ENCODE measurements around the gene C5orf47. TPM values are rescaled to one million over a fixed set of nuclear protein-coding genes. Genes with fewer than 3 reads are reported as not detected.

C5orf47 gene
- total RNA-seq, 1 experiment from 2014 or later, result not detected

DNA sequence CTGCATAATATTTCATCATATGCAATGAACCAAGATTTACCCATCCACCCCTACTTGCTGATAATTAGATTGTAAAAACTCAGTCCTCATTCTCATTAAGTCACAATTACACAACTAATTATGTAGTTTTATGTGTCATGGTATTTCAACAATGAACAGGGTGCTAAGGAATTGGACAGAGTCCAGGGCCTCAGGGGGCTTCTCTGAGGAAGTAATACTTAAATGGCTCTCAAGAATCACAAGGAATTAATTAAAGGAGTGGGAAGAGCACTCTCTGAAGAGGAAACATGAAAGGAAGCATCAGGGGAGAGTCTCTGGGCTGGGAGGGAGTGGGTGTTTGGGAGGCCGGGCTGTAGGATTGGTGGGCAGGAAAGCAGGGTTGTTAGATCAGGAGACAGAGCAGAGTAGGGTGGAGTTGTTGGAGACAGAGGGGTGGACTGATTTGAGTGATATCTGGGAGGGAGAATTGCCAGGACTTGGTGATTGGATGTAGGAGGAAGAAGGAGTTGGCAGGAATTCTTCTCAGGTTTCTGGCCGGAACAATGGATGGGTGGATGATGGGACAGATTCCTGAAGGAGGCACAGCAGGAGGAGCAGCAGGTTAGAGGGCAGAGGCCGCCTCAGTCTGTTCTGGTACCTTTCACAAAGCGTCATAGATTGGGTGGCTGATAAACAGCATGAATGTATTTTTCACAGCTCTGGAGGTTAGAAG is 33.6 kb downstream of the C5orf47 start:
- H3K9me3 ChIP-seq (ENCODE audit: control insufficient read depth, insufficient read depth, low read depth, low read length), result no peaks in the 10 kb centered on the region
- in situ Hi-C loops (cut with HindIII; ENCODE audit: low pct_unique_long_range_greater_than_20kb, low sequenced_read_pairs), result no loop called here
- no peaks in the 10 kb centered on the region for H3K4me1 ChIP-seq (ENCODE audit: control insufficient read depth, insufficient read depth, low read length)
- intact Hi-C loops (cut with micrococcal nuclease; ENCODE audit: unreplicated experiment), result no loop called here
- POLR2A ChIA-PET, result no interaction called here
- CTCF ChIA-PET, result no interaction called here
- no TSS peak for BruUV-seq (replicated peaks)
- no peaks in the 10 kb centered on the region for H3K36me3 ChIP-seq (ENCODE audit: control insufficient read depth, insufficient read depth, low read length)
- TF ChIP-seq, protein P1, sequence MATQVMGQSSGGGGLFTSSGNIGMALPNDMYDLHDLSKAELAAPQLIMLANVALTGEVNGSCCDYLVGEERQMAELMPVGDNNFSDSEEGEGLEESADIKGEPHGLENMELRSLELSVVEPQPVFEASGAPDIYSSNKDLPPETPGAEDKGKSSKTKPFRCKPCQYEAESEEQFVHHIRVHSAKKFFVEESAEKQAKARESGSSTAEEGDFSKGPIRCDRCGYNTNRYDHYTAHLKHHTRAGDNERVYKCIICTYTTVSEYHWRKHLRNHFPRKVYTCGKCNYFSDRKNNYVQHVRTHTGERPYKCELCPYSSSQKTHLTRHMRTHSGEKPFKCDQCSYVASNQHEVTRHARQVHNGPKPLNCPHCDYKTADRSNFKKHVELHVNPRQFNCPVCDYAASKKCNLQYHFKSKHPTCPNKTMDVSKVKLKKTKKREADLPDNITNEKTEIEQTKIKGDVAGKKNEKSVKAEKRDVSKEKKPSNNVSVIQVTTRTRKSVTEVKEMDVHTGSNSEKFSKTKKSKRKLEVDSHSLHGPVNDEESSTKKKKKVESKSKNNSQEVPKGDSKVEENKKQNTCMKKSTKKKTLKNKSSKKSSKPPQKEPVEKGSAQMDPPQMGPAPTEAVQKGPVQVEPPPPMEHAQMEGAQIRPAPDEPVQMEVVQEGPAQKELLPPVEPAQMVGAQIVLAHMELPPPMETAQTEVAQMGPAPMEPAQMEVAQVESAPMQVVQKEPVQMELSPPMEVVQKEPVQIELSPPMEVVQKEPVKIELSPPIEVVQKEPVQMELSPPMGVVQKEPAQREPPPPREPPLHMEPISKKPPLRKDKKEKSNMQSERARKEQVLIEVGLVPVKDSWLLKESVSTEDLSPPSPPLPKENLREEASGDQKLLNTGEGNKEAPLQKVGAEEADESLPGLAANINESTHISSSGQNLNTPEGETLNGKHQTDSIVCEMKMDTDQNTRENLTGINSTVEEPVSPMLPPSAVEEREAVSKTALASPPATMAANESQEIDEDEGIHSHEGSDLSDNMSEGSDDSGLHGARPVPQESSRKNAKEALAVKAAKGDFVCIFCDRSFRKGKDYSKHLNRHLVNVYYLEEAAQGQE (IDR thresholded peaks at IDR 0.05; ENCODE audit: insufficient read depth in 1 of 2, low read depth in 2 of 2, low read length in 1 of 2), result no peak
- TF ChIP-seq TCF7L2 (IDR thresholded peaks at IDR 0.05; ENCODE audit: low read depth, low read length) (no peak), SIN3A (IDR thresholded peaks at IDR 0.05; ENCODE audit: borderline replicate concordance, insufficient read depth, low read depth, low read length) (no peak), POLR2AphosphoS5 (IDR thresholded peaks at IDR 0.05; ENCODE audit: low read depth, low read length) (no peak)
- TF ChIP-seq, protein P2, sequence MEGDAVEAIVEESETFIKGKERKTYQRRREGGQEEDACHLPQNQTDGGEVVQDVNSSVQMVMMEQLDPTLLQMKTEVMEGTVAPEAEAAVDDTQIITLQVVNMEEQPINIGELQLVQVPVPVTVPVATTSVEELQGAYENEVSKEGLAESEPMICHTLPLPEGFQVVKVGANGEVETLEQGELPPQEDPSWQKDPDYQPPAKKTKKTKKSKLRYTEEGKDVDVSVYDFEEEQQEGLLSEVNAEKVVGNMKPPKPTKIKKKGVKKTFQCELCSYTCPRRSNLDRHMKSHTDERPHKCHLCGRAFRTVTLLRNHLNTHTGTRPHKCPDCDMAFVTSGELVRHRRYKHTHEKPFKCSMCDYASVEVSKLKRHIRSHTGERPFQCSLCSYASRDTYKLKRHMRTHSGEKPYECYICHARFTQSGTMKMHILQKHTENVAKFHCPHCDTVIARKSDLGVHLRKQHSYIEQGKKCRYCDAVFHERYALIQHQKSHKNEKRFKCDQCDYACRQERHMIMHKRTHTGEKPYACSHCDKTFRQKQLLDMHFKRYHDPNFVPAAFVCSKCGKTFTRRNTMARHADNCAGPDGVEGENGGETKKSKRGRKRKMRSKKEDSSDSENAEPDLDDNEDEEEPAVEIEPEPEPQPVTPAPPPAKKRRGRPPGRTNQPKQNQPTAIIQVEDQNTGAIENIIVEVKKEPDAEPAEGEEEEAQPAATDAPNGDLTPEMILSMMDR (IDR thresholded peaks at IDR 0.05), result no peak
- no peak for DNase-seq (ENCODE audit: low read depth, low spot score)
- ATAC-seq, result no peak
- no peak overlapping the region for H3K4me3 ChIP-seq (ENCODE audit: low read depth in 2 of 2, low read length in 2 of 2)
- H3K27me3 ChIP-seq (ENCODE audit: control insufficient read depth, insufficient read depth, low read length), result peaks cover 27% of the 10 kb centered on the region
- no peak overlapping the region for H3K27ac ChIP-seq (ENCODE audit: low read length)

DNA sequence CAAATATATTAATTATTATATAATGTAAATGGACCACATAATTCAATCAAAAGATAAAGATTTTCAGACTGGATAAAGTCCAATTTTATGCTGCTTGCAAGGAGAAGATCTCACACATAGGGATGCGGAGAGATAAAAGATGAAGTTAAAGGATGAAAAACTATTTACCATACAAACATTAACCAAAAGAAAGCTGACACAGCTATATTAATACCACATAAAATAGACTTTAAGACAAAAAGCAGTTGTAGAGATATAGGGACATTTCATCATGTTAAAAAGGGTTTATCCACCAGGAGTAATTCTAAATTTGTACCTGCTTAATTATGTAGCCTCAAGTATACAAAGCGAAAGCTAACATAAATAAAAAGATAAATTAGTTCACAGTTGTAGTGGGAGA is 41.3 kb downstream of the C5orf47 start:
- in situ Hi-C loops (cut with HindIII; ENCODE audit: low pct_unique_long_range_greater_than_20kb, low sequenced_read_pairs), result no loop called here

More for the DNA sequence above, 41.3 kb downstream of the C5orf47 start:
- ATAC-seq (no peak), DNase-seq (ENCODE audit: low read depth, low spot score) (no peak)
- no peak overlapping the region for H3K4me3 ChIP-seq (ENCODE audit: low read depth in 2 of 2, low read length in 2 of 2)
- H3K4me1 ChIP-seq (ENCODE audit: control insufficient read depth, insufficient read depth, low read length), result no peaks in the 10 kb centered on the region
- no peaks in the 10 kb centered on the region for H3K9me3 ChIP-seq (ENCODE audit: control insufficient read depth, insufficient read depth, low read depth, low read length)
- POLR2A ChIA-PET, result no interaction called here
- intact Hi-C loops (cut with micrococcal nuclease; ENCODE audit: unreplicated experiment), result no loop called here
- TF ChIP-seq TCF7L2 (IDR thresholded peaks at IDR 0.05; ENCODE audit: low read depth, low read length) (no peak), SIN3A (IDR thresholded peaks at IDR 0.05; ENCODE audit: borderline replicate concordance, insufficient read depth, low read depth, low read length) (no peak), POLR2AphosphoS5 (IDR thresholded peaks at IDR 0.05; ENCODE audit: low read depth, low read length) (no peak)
- TF ChIP-seq, protein P1 (IDR thresholded peaks at IDR 0.05; ENCODE audit: insufficient read depth in 1 of 2, low read depth in 2 of 2, low read length in 1 of 2), result no peak
- TF ChIP-seq, protein P2 (IDR thresholded peaks at IDR 0.05), result no peak
- BruUV-seq (replicated peaks), result no TSS peak
- CTCF ChIA-PET, result interaction anchor here (0.7 kb wide), 1 partner anchor 287 kb away, joined by 3 read pairs; no protein-coding TSS in a partner anchor
- H3K27ac ChIP-seq (ENCODE audit: low read length), result no peak overlapping the region
- peaks cover 8% of the 10 kb centered on the region; the same call in 1 of the 2 replicates for H3K27me3 ChIP-seq (ENCODE audit: control insufficient read depth, insufficient read depth, low read length)
- no peaks in the 10 kb centered on the region for H3K36me3 ChIP-seq (ENCODE audit: control insufficient read depth, insufficient read depth, low read length)
